ENCODE data around the gene BEGAIN.

BEGAIN gene

DNA sequence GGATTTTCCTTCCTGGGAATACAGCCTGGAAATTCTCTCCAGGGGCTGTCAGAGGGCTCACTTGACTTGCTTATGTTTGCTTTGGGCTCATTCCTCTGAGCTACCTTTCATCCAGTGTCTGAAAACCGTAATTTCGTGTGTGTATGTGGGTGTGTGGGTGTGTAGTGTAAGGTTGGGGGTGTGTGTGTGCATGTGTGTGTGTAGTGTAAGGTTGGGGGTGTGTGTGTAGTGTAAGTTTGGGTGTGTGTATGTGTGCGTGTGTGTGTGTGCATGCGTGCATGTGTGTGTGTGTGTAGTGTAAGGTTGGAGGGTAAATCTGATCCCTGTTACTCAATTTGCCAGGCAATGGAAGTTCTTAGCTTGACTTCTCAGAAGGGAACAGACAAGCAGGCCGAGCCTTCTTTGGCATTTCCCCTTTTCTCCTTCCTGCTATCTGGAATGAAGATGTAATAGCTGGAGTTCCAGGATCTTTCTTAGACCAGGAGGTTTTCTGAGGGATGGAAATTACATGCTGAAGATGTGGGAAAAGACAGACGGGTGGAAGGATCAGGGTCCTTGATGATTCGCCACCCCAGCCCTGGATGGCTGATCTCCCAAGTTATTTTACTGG is 15.5 kb upstream of the BEGAIN start:
- no peak for DNase-seq (ENCODE audit: low read depth in 2 of 2, low spot score in 1 of 2)

DNA sequence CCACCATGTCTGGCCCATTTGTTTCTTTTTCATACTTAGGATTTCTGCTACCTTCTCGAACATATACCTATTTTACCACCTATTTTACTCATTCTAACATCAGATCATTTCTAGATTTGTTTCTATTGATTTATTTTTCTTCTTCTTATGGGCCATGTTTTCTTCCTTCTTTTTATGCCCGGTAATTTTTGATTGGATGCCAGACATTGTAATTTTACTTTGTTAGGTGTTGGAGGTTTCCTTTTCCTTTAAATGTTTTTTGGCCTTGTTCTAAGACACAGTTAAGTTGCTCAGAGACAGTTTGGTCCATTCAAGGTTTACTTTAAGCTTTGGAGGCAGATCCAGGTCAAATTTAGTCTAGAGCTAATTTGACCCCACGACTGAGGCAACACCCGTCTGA is 14.7 kb upstream of the BEGAIN start:
- no peak for DNase-seq (ENCODE audit: low read depth in 2 of 2, low spot score in 1 of 2)

DNA sequence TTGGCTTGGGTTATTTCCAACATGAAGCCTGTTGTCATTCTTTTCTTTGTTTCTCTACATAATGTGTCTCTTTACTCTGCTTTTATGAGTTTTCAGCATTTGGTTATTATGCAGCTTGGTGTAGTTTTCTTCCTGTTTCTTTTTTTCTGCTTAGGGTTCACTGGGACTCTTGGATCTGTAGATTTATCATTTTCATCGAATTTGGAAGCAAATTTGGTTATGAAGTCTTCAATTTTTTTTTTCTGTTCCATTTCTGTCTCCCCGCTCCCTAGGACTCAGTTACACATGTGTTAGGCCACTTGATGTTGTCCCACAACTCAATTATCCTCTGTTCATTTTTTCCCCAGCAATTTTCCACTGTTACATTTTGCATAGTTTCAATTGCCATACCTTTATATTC is 13.8 kb upstream of the BEGAIN start:
- no peak for DNase-seq (ENCODE audit: low read depth in 2 of 2, low spot score in 1 of 2)

DNA sequence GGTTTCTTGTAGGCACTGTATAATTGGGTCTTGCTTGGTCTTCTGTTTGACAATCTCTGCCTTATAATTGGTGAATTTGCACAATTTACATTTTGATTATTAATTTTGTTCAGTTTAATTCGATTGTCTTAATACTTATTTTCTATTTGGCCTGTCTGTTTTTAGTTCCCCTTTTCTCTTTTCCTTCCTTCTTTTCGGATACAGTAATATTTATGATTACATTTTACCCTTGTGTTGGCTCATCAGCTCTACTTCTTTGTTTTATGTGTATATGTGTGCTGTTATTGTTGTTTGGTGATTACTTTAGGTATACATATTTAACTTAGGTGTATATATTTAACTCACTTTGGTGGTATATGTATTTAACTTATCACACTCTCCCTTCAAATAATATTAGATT is 12.8 kb upstream of the BEGAIN start:
- DNase-seq (ENCODE audit: low read depth in 2 of 2, low spot score in 1 of 2), result no peak

DNA sequence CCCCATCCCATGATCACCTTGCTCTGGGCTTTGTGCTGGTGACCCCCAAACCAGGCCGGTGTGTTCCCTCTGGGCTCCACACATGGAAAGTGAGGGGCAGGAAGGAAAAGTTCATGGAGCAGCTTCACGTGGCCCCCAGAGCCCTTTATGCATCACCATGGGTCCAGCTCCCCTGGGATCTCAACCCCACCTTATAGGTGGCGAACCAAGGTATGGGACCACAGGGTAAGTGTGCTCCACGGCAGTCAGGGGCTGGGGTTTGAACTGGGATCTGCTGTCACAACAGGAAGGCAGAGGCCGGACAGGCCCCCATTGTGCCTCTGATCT is 7.4 kb upstream of the BEGAIN start:
- DNase-seq (ENCODE audit: low read depth in 2 of 2, low spot score in 1 of 2), result no peak

DNA sequence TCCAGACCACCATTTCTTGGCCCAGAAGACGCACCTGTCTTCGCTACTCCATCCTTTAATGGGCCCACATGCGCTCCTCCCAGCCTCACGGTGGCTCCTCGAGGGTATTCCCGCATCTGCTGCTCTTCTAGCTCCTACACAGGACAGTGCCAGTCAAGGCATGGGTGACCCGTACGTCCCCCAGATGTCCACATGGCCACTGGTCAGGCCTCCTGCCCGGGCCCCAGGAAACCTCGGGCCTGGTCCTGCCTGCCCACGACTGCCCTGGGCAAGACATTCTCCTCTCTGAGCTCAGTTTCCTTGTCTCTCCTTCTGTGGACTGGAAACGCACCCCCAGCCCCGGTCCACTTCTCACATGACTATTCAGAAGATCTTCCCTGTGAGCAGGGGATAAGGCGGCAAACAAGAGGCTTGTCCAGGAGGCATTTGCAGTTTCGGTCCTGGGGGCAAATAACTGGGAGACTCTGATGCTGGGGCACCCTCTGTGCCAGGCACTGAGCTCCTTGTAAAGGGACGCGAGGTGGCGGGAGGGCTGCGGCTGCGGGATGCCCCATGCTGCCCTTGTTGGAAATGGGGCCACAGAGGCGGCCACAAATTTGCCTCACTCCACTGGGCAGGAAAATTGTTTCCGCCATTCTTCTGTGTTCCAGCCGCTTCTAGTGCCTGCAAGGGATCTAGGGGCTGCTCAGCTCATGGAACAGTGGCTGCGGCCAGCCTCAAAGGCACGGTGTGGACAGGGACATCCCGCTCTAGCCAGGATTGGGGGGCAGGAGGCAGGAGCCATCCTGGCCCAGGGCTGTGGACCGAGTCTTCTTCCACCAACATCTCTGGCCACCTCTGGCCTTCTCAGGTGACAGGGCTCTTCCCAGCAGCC is 6.8 kb upstream of the BEGAIN start:
- DNase-seq (ENCODE audit: low read depth in 2 of 2, low spot score in 1 of 2), result no peak

DNA sequence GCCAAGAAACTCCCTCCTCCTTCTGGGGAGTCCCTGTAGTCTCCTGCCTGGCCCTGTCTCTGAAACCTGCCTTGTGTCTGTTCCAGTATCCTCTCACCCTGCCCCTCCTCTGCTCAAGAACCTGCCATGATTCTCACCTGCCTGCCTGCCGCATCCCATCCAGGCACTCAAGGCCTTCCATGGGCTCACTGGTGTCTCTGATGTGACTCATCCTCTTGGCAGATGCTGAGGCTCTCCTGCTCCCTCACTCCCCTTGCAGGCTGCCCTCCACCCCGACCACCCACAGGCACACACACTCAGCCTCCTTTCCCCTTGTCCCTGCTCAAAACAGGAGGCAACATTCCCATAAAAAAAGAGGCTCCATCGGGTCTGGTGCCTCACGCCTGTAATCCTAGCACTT is 5.8 kb upstream of the BEGAIN start:
- DNase-seq (ENCODE audit: low read depth in 2 of 2, low spot score in 1 of 2), result no peak

DNA sequence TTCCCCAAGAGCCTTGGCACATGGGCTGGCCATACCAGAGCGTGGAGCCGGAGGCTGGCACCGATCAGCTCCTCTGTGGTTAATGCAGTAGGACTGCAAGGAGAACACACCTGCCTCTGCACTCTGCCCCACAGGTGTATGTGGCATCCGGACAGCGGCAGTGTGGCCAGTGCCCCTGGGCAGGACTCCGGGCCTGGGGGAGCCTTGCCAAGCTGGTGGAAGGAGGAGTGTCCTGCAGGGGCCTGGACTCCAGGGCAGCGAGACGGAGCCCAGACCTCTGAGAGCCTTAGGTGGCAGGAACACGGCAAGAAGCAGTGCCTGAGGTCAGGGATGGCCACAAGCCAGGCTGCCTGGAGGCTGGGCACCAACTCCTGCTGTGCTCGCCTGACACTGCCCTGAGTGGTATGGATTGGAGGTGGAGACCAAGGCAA is 5.3 kb upstream of the BEGAIN start:
- DNase-seq (ENCODE audit: low read depth in 2 of 2, low spot score in 1 of 2), result no peak

DNA sequence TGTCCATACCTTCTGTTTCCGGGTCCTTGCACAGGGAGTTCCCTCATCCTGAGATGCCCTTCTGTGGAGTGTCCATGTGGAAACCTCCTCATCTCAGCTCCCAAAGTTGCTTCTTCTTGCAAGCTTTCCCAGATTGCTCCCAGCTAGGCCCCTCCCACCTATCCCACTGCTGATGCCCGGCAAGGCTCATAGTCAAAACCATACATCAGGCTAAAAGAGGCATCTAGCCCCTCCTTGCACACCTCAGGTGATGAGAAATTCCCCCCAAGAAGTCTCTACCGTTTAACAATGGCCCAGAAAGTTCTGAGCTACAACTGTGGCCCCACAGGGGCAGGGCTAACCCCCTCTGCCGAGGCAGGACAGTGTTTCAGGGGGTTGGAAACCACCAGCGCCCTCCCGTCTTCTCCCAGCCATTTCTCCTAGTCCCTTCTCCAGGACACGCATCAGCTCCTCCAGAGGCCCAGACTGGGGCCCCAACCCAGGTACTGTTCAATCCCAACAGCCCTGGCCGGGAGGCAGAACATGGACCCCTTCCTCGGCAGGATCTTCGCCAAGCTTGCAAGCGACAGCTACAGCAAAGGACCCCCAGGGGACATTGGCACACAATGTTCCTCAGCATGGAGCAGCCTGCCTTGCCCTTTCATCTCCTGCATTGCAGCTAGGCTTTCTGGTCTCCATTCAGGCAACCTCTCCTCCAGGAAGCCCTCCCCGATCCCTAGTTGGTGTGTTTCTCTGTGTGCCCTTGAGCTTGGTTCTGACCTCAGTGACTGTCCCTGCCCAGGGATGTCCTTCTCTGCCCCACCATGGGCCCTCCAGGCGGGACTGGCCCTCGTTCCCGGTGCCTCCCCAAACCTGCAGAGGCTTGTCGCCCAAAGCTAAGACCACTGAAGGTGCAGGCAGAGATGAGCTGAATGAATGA is 4.5 kb upstream of the BEGAIN start:
- no peak for DNase-seq (ENCODE audit: low read depth in 2 of 2, low spot score in 1 of 2)

DNA sequence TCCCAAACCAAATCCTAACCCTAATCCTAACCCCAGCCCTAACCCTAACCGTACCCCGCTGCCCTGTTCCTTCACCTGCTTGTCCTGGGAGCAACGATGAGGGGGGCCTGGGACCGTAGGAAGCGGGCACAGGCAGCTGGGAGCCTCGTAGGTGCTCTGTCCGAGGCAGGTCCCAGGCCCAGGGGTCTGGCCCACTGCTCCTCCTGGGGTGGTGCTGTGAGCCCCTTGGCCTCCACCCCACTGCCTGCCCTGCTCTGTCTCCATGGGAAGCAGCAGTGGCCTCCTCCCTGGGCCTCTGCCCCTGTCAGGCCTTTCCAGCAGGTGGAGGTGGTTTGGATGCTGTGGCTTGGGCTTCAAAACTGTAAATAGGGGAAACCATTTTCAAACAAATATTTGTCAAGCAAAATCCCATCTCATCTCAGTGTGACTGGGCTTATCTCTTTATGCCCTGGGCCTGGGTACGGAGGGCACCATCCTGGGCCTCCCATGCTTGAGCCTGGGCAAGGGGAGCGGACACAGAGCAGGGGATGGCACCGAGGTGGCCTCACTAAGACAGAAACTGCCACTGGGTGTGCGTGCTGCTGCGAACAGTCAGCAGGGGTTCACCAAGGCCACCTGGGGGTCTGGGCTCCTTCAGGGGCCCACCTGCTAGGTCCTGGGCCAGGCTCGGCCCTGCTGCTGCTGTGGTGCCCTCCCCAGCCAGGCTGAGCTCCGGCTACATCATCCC is 3.7 kb upstream of the BEGAIN start:
- no peak for DNase-seq (ENCODE audit: low read depth in 2 of 2, low spot score in 1 of 2)

DNA sequence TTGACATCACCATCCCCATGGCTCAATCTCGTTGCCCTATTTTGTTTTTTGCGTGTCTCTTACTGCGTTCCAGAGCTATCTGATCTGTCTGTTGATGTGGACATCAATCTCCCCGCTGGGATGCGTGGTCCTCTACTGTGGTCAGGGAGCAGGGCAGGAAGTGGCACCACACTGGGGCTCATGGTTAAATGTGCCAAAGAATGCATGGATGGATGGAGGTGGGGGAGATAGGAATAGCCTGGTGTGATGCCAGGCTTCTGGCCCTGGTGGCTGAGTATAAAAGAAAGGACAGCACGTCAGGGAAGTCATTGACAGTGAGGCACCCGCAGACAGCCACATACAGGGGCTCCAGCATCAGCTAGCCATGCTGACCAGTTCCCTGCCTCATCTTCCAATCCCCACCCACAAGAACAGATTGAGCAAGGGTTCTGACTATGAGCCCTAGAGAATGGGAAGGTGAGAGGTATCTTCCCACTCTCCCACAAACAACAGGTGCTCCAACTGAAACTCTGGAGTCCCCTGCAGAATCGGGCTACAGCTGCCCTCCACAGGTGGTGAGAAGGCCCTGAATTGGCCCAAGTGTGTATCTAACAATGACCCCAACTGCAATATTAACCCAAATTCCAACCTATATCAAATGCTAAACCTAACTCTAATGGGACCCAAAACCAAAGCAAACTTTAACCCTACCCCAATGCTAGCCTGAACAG is 2.7 kb upstream of the BEGAIN start:
- no peak for DNase-seq (ENCODE audit: low read depth in 2 of 2, low spot score in 1 of 2)

DNA sequence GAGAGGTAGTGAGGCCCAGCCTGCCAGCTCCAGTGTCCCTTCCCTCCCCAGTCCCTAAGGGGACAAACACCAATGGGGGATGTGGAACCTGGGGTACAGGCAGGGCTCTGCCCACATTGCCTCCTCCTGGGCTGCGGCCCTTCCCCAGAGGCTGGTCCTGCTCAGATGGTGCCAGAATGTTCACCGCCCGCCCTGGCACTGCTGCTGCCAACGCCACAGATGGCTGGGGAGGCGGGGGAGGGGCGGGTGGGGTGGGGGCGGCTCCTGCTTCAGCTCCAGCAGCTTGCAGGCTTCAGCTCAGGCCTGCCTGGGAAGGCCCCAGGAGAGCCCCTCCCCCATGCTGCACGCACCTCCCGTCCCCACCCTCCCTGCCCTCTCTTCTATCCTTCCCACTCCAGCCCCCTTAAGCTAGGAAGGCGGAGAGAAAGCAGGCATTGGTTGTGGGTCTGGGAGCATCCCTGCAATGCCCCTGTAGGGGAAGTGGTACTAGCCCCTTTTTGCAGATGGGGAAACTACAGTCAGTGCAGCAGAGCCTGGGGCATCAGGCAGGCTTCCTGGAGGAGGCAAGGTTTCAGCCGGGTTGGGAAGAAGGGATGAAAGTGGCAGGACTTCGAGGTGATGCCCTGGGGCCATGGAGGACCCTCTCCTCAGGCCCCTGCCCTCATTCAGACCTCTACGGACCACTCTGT is 2.0 kb upstream of the BEGAIN start:
- no peak for DNase-seq (ENCODE audit: low read depth in 2 of 2, low spot score in 1 of 2)

DNA sequence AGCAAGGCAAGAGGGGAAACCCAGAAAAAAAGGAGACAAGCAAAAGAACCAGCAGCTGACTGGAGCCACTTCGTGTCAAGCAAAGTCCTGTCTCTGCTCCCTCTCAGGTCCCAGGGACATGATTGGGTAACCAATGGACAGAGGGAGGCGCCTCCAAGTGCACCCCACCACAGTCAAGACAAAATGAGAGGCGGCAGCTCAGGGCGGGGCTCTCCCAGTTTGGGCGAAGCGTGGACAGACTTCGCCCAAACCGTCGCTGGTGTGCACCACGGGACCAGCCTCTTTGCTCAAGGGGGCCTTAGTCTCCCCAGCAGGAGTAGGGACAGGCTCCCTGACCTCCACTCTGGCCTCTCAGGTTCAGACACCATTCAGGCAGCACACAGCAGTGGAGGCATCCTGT is 1.5 kb upstream of the BEGAIN start:
- DNase-seq (ENCODE audit: low read depth in 2 of 2, low spot score in 1 of 2), result no peak

DNA sequence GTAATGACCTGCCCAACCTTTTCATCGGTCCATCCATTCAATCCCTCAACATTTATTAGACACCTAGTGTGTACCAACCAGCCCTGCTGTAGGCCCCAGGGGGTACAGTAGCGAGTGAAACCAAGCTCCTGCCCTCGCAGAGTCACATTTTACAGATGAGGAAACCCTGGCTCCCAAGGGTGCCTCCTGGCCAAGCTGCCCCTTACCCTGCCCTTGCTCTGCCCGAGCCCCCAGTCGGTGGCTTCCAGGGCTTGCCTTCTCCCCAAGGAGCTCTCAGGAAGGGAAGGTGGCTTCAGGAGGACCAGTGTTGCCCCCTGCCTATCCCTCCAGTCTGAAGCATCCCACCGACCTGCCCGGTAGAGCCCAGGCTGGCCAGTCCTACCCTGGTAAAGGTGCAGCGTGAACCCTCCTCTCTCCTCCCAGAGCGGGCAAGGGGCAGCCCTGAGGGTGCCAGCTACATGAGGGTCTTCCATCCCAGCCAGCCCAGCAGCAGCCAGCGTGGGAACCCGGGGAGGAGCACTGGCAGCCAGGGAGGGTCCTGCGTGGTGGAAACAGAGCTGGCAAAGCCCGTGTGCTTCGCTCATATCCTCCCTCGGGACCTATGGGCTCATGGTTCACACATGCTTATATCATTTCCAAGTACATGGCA is 670 bp upstream of the BEGAIN start:
- DNase-seq (ENCODE audit: low read depth in 2 of 2, low spot score in 1 of 2), result no peak

DNA sequence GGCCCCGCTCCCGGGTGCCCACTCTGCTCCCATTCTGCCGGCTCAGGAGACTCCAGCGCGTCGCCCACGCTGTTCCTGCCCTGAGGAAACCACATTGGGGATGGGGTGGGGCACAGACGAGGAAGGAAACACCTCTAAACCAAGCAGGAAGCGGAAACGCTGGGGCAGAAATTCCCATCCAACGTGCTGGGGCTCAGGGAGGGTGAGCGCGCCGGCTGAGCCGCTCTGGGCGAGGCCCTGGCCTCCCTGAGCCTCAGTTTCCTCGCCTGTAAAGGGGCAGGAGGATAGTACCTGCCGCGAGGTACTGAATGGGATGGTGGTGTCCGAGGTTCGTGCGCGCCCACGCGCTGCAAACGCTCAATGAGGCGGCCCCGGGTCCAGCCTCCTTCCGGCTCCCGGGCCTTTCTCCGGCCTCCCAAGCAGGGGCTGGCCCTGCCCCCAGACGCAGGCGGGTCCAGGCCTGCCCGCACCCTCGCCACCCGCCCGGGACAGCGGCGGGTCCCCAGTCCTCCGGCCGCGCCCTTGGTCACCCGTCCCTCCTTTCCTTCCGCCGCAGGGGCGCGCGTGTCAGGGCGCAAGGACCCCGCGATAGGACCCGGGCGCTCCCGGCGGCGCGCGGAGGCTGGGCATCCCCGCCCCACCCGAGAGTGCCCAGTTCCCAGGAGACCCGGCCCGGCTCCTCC is 673 bp downstream of the BEGAIN start:
- DNase-seq (ENCODE audit: low read depth in 2 of 2, low spot score in 1 of 2), result no peak

DNA sequence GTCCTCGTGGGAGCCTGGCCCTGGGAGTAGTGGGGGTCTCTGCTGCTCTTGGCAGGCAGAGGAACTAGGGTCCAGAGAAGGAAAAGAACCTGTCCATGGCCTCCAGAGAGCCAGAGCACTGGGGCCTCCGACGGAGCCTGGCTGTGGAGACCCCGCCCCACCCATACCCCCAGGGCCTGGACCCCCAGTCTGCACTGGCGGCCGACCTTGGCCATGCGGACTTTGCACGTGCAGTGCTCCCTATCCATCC is 1.1 kb downstream of the BEGAIN start:
- no peak for DNase-seq (ENCODE audit: low read depth in 2 of 2, low spot score in 1 of 2)

DNA sequence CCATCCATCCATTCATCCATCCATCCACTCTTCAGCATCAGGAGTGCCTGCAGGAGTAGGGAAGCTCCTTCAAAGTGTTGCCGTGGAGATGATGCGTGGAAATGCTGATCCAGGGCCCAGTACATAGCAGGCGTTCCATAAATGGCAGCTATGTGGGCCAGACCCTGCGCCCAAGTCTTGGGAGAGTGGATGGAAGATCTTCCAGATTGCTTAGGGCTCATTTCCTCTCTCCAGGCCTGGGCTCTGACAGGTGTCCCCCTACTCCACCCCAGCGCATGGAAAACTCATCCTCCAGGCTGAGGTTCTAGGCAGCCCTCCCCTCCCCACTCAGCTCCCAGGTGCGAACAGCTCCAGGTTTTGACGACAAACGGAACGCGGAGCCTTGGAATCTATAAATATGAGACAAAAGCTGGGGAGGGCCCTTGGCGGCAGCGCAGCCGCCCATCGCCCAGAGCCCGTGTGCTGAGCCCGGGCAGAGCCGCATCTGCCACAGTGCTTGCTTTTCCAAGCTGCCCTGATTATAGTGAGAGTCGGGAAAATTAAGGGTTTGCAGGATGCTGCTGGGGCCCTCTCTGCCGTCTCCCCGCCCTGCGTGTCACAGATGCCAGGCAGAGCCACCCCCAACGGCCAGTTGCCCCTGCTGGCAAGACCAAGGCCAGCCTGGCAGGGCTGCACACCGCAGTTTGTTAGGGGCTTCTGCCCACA is 1.6 kb downstream of the BEGAIN start:
- no peak for DNase-seq (ENCODE audit: low read depth in 2 of 2, low spot score in 1 of 2)

Data from stimulated activated CD8-positive, alpha-beta memory T cell treated with anti-CD3 and anti-CD28 coated beads, Interleukin-4, amount 100 ng/mL, for 1 hour (primary cell).